Stimulated activated CD4-positive, alpha-beta T cell treated with anti-CD3 and anti-CD28 coated beads, Interleukin-15, amount 100 ng/mL, for 24 hours (primary cell): ENCODE results near the gene CANX.
A peak's percentile ranks its signal among the peaks of the same experiment; 100 is the strongest.
"Not testable (repeated sequence)": the region's sequence is repeated elsewhere in the genome, so short reads cannot be mapped to it uniquely, and the experiment has no call there.

Experiments used
- DNase-seq: peaks from one replicate; pipeline ENCODE4 v3.0.0-alpha.2; 2020

Gene CANX

GRCh38 chr5:179699616-179700237, 960 bp downstream of the CANX start:
- peak; percentile 60 for DNase-seq

- DNase-seq = no peak
Measured at GRCh38 chr5:179700401-179700918, 1.7 kb downstream of the CANX start.

- no peak for DNase-seq
Measured at GRCh38 chr5:179716286-179716685, 17.5 kb downstream of the CANX start.

GRCh38 chr5:179720222-179720621, 21.5 kb downstream of the CANX start:
- DNase-seq = no peak

GRCh38 chr5:179724163-179724562, 25.4 kb downstream of the CANX start:
- DNase-seq = no peak

GRCh38 chr5:179727106-179727505, 28.3 kb downstream of the CANX start:
- no peak for DNase-seq

- no peak for DNase-seq
Measured at GRCh38 chr5:179729303-179729702, 30.5 kb downstream of the CANX start.

GRCh38 chr5:179729727-179730126, 31.0 kb downstream of the CANX start:
- no peak for DNase-seq

GRCh38 chr5:179730356-179730755, 31.6 kb downstream of the CANX start:
- no peak for DNase-seq

- no peak for DNase-seq
Measured at GRCh38 chr5:179730852-179731251, 32.1 kb downstream of the CANX start.

GRCh38 chr5:179731791-179732411, 33.1 kb downstream of the CANX start:
- peak; percentile 49 for DNase-seq

GRCh38 chr5:179732412-179732917, 33.7 kb downstream of the CANX start, which contains the start of gene MAML1:
MAML1 (plus strand) TSS chr5:179732822; CDS start chr5:179733113, 291 bp downstream.
- DNase-seq = peak; percentile 99

GRCh38 chr5:179732918-179733771, 34.4 kb downstream of the CANX start:
- peak; percentile 59 for DNase-seq

- no peak for DNase-seq
Measured at GRCh38 chr5:179733772-179734126, 35.0 kb downstream of the CANX start.

- DNase-seq = no peak
Measured at GRCh38 chr5:179734536-179735164, 35.9 kb downstream of the CANX start.

GRCh38 chr5:179738742-179739141, 40.0 kb downstream of the CANX start:
- DNase-seq = no peak

- DNase-seq = not testable (repeated sequence)
Measured at GRCh38 chr5:179744106-179744505, 45.3 kb downstream of the CANX start.

GRCh38 chr5:179746872-179747271, 48.1 kb downstream of the CANX start:
- DNase-seq = no peak

- no peak for DNase-seq
Measured at GRCh38 chr5:179747811-179748210, 49.0 kb downstream of the CANX start.

- DNase-seq = no peak
Measured at GRCh38 chr5:179749857-179750508, 51.2 kb downstream of the CANX start.

GRCh38 chr5:179753971-179754370, 55.2 kb downstream of the CANX start:
- DNase-seq = no peak

GRCh38 chr5:179755022-179755421, 56.3 kb downstream of the CANX start:
- DNase-seq = no peak
